Suprapubic skin (tissue), 4 donors: ENCODE data around the gene ABHD12B.

Experiments
- POLR2A ChIP-seq, 2 donors: fragments of 450-650 bp; IDR thresholded peaks; one replicate each; pipeline ENCODE4 v1.6.1; 2017; ENCODE audit warnings: antibody characterized with exemption in 2 of 2, mild to moderate bottlenecking in 2 of 2, moderate library complexity in 2 of 2
- POLR2AphosphoS5 ChIP-seq, 3 donors: sonication (generic); formaldehyde crosslinking; IDR thresholded peaks; one replicate each; pipeline ENCODE4 v1.6.1; 2017; ENCODE audit warnings: antibody characterized with exemption in 3 of 3
- TF ChIP-seq, protein P1 (sequence below), 2 donors: fragments of 200-600 bp in 1 of 2; fragments of 450-650 bp in 1 of 2; sonication (generic) in 1 of 2; IDR thresholded peaks; one replicate each; pipeline ENCODE4 v1.5.1; 2016 to 2019; ENCODE audit warnings: antibody characterized with exemption in 2 of 2, mild to moderate bottlenecking in 1 of 2, moderate library complexity in 1 of 2

DNA sequence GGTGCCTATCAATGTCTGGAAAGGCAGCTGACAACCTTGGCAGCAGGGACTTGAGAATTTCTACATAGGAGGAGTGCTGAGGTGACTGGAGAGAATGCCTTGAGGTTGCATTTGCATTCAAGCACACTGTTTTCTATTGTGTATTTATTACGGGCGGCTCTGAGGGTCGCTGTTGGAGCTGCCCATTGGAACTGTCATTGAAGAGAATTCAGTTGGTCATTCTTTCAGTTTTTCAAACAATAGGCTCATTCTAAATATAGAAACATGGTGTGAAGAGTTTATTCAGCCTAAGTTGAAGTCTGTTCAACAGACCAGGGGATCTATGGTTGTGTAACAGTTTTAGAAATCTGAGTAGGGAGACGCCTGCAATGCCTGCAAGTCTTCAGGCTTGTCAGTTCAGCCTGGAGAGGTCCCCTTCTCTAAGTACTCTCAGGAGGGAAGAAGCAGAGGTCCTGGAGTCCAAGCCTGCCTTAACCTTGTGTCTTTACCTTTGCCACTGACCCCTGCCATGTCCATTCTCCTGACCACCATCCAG lies 9.8 kb upstream of the ABHD12B start:
- TF ChIP-seq POLR2A (IDR thresholded peaks at IDR 0.05), result no peak
- TF ChIP-seq, protein P1, sequence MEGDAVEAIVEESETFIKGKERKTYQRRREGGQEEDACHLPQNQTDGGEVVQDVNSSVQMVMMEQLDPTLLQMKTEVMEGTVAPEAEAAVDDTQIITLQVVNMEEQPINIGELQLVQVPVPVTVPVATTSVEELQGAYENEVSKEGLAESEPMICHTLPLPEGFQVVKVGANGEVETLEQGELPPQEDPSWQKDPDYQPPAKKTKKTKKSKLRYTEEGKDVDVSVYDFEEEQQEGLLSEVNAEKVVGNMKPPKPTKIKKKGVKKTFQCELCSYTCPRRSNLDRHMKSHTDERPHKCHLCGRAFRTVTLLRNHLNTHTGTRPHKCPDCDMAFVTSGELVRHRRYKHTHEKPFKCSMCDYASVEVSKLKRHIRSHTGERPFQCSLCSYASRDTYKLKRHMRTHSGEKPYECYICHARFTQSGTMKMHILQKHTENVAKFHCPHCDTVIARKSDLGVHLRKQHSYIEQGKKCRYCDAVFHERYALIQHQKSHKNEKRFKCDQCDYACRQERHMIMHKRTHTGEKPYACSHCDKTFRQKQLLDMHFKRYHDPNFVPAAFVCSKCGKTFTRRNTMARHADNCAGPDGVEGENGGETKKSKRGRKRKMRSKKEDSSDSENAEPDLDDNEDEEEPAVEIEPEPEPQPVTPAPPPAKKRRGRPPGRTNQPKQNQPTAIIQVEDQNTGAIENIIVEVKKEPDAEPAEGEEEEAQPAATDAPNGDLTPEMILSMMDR (IDR thresholded peaks at IDR 0.05), result no peak
- no peak for TF ChIP-seq POLR2AphosphoS5 (IDR thresholded peaks at IDR 0.05)
